ENCODE data around the gene SLC12A8.

The SLC12A8 gene

DNA sequence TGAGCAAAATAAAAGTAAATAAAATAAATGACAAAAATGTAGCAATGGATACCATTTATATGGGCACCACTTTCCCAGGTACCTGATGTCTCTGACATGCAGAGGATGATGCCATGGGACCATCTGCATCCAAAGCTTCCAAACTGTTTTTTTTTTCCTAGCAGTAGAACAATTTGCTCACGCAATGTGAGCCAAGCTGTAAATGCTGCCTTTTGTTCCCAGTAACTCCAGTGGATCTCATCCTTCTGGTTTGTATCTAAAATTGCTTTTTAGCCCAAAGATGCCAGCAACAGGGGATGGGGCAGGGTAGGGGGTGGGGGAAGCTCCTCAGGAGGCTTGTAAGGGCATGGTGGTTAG is 32.7 kb downstream of the SLC12A8 start:
- DNase-seq (ENCODE audit: low read depth): no peak
- no peak overlapping the region for H3K4me3 ChIP-seq (replicated peaks; ENCODE audit: low read depth, low read length)
- TF ChIP-seq, protein P1, sequence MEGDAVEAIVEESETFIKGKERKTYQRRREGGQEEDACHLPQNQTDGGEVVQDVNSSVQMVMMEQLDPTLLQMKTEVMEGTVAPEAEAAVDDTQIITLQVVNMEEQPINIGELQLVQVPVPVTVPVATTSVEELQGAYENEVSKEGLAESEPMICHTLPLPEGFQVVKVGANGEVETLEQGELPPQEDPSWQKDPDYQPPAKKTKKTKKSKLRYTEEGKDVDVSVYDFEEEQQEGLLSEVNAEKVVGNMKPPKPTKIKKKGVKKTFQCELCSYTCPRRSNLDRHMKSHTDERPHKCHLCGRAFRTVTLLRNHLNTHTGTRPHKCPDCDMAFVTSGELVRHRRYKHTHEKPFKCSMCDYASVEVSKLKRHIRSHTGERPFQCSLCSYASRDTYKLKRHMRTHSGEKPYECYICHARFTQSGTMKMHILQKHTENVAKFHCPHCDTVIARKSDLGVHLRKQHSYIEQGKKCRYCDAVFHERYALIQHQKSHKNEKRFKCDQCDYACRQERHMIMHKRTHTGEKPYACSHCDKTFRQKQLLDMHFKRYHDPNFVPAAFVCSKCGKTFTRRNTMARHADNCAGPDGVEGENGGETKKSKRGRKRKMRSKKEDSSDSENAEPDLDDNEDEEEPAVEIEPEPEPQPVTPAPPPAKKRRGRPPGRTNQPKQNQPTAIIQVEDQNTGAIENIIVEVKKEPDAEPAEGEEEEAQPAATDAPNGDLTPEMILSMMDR (IDR thresholded peaks at IDR 0.05; ENCODE audit: low read length, missing control alignments): no peak

DNA sequence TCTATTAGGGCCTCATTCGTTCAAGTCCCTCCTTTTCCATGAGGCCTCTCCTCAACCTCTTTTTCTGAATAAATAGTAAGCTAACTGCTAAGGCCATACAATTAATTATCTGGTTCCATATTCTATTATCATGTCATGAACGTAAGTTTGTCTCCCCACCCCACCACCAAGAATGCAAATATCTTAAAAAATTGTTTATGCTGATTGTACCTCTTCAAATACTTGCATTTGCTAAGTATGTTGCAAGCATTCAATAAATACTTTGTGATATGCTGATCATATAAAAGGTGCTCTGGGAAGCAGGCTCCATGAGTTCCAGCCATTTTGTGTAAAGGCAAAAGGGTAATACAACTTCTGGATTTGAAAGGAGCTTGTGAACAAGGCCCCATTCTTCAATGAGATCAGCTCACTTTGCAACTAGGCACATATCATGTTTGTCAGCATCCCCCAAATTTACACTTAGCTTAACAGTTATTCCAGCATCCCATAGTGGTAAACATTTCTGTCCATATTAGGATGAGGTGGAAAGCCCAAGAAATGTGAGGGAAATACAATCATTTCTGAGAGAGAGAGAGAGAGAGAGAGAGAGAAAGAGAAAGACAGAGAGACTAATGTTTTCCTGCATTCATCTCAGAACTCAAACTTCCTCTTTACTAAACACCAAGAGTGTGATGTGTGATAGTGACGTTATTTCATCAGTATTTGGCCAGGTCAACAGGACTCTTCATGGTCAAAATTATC is 33.2 kb downstream of the SLC12A8 start:
- no peak for DNase-seq (ENCODE audit: low read depth)
- TF ChIP-seq, protein P1 (IDR thresholded peaks at IDR 0.05; ENCODE audit: low read length, missing control alignments): no peak
- H3K4me3 ChIP-seq (replicated peaks; ENCODE audit: low read depth, low read length): no peak overlapping the region

DNA sequence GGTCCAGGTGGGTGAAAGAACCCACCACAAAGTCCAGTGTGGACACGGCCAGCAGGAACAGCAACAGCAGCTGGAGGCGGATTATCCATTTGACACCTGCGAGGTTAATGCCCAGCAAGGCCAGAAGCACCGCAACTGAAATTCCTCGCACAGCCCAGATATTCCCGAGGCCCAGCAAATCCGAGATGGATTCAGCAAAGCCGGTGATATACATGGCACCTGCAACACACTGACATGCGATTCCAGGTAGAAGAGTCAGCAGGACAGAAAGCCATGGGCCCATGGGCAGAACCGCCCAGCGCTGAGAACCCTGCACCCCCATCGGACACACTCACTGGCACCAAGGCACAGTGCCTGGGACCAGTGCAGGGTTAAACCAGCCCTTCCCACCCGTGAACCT is 34.8 kb downstream of the SLC12A8 start:
- TF ChIP-seq, protein P1 (IDR thresholded peaks at IDR 0.05; ENCODE audit: low read length, missing control alignments): no peak
- no peak for DNase-seq (ENCODE audit: low read depth)
- no peak overlapping the region for H3K4me3 ChIP-seq (replicated peaks; ENCODE audit: low read depth, low read length)

DNA sequence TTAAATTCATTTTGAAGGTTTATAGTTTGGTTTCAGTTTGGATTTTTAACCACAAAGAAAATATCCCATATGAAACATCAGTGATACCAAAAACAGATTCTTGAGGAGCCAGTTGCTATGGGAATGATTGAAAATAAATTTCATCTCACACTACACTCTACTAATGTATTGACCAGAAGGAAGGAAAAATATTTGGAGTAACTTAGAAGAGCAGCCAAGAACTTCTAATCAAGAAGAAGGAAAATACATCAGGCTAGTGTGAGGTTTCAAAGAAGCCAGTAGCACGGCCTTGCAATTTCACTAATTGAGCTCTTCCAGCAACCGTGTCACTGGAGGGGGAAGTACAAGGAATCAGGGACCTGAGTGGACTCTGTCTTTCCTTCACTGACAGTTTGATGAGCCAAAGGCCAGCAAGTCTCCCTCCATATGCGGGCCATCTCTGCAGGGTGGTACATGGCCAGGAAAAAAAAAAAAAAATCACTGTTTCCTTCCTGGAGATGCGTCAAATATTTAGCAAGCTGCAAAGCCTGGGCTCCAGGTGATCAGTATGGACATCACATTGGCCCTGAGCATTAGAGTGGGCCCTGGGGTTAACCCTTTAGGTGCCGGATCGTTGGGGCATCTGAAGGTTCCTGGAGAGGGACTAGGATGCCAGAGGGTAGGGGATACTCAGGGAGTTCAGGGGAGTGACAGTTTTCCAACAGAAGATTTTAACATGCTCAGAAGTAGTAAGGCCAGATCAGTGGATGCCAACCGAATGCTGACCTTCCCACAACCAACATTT is 37.1 kb downstream of the SLC12A8 start:
- no peak overlapping the region for H3K4me3 ChIP-seq (replicated peaks; ENCODE audit: low read depth, low read length)
- DNase-seq (ENCODE audit: low read depth): no peak

DNA sequence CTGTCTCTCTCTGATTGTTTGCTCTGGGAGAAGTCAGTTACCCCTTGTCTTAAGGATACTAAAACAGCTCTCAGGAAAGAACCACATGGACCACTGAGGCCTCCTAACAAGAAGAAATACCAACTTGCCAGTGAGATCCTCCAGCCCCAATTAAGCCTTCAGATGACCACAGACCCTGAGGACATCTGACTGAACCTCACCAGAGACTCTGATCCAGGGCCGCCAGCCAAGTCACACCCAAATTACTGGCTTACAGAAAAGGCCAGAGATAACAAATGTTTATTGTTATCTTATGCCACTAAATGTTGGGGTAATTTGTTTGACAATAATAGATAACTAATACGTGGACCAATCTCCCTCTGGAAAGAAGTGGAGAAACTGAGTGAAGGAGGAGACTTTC is 40.2 kb downstream of the SLC12A8 start:
- H3K4me3 ChIP-seq (replicated peaks; ENCODE audit: low read depth, low read length): no peak overlapping the region
- TF ChIP-seq, protein P1 (IDR thresholded peaks at IDR 0.05; ENCODE audit: low read length, missing control alignments): no peak
- no peak for DNase-seq (ENCODE audit: low read depth)

More for the DNA sequence above, 37.1 kb downstream of the SLC12A8 start:
- TF ChIP-seq, protein P1 (IDR thresholded peaks at IDR 0.05; ENCODE audit: low read length, missing control alignments): no peak

DNA sequence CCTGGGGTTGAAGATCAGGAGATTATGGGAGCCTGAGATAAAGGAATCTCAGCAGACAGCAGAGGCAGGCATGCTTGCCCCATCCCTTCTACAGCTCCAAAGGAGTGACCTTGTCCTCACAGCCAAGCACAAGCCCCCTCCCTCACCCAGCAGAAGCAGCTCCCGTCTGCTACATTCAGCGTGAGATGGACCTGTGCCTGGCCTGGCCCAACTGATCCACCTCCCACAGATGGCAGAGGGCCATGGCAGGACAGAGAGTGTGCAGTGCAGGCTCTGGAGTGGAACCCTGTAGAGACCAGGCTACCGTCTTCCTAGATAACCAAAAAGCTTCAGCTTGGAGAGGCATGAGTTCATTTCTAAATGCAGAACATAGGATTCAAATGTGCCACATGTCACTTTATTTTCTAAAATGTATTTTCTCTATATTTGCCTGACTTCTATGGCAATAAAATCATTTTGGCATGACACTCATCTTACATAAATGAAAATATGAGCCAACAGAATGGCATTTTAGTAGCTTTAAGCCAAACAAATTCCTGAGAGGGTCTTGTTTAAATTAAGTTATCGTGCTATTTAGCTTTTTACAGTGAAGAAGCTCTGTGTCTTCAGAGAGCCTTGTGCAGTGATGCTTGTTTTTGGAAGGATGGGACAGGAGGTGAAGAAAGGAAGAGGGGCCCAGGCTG is 43.7 kb downstream of the SLC12A8 start:
- no peak for DNase-seq (ENCODE audit: low read depth)
- no peak overlapping the region for H3K4me3 ChIP-seq (replicated peaks; ENCODE audit: low read depth, low read length)
- TF ChIP-seq, protein P1 (IDR thresholded peaks at IDR 0.05; ENCODE audit: low read length, missing control alignments): no peak
